GM15510 (cell line): Measurements from ENCODE around the gene PLPP3.

Experiments used
- POLR2A ChIP-seq: IDR thresholded peaks from 3 replicates; pipeline ENCODE4 v1.6.1; 2011; ENCODE audit warnings: borderline replicate concordance; ENCODE audit not compliant: insufficient read length; ENCODE audit errors: extremely low read depth

The PLPP3 gene

DNA sequence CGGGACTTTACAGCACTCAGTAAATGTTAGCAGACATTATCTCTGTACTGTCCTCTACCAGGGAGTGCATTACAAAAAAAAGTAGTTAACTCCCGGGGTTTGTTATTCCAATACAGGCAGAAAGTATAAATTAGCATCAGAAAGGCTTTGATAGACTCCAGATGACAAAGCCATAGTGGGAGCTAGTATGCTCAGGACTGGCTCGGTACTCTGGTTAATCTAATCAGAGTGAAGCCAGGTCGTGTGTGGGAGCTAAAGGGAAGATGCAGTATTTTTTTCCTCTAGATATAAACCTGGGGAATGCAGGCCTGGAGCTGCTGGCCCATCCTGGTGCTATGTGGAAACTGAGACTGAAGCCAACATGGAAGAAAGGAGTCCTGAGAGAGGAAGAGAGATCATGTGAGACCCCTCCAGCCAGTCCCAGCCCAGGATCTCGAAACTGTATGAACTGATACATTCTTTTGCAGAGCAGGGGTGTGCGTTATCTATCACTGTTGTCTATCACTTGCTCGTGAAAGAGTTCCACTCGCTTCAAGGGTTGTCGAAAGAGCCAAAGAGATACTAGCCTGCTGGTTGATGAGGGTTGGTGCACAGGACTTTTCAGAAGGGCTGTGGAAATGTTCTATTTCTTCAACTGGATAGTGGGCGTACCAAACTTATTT lies 125.8 kb downstream of the PLPP3 start:
- TF ChIP-seq POLR2A, result no peak

GRCh38 chr1:56453016-56453415 lies 126.3 kb downstream of the PLPP3 start:
- TF ChIP-seq POLR2A, result no peak

GRCh38 chr1:56452027-56453011 lies 127.0 kb downstream of the PLPP3 start:
- TF ChIP-seq POLR2A, result no peak

GRCh38 chr1:56451491-56451890 lies 127.9 kb downstream of the PLPP3 start:
- TF ChIP-seq POLR2A, result no peak

DNA sequence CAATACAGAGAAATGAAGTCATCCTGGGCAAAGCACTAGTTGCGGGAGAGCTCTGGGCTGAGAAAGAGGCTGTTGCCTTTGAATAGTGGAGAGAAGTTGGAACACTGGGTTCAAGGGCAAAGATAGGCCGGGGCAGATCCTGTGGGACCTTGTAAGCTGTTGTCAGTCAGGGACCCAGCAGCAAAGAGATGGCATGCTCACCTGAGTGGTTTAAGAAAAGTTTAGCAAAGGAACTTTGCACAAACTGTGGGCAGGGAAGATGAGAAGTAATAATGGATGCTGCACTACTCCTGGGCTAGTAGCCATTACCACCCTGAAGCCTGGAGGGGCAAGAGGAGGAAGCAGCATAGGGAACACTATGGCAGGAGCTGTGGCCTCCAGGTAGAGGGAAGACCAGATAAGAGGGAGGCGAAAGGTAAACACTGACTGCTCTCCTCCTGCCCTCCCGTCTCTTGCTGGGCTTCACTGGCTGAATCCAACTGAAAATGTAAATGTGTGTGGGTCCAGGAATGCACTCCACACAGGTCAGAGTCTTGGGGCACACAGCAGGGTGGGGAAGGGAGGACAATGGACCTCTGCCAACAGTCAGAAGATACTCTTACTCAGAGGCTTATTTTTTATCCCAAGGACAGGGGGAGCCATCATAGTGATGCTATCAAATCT lies 129.2 kb downstream of the PLPP3 start:
- no peak for TF ChIP-seq POLR2A

- no peak for TF ChIP-seq POLR2A
Observed at GRCh38 chr1:56448529-56449300, 130.6 kb downstream of the PLPP3 start.

DNA sequence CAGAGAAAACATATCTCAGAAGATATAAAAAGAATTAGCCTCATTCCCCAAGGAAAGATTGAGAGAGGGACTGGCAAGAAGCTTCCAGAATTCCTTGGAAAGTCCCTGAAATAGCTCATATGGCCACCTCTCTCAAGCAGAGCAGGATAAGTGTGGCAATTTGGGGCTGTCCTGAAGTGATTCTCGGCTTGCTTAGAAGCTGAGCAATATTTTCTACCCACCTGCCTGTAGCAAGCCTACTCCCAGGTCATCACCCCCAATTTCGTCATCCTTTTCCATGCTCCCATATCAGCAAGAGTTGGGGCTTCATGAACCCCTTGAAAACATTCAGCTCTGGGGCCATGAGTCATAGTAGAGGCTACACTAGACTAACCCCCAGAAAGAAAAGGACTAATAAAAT lies 131.5 kb downstream of the PLPP3 start:
- TF ChIP-seq POLR2A, result no peak

DNA sequence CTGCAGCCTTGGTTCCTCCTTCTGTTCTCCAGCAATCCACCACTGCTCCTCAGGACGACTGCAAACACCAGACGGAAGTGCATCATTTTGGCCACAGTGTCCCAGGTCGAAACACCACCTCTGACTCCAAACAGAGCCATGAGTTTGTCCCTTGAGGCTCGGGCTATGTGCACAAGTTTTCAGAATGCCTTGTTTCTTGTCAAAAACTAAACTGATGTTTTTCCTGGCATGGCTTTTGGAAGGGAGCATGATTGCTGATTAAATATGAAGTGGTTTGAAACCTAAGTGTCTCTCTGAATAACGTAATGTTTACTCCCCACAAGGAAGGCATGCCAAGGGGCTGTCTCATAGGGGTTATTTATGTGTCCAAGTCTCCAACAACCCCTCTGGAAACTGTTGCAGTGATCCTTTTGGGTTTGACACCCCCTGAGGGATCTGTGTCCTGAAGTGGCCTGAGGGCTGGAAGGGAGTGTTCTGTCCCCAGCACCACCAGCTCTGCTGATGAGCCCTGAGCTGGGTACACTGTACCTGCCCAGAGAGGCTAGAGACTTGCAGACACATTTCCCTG lies 132.7 kb downstream of the PLPP3 start:
- TF ChIP-seq POLR2A, result no peak

DNA sequence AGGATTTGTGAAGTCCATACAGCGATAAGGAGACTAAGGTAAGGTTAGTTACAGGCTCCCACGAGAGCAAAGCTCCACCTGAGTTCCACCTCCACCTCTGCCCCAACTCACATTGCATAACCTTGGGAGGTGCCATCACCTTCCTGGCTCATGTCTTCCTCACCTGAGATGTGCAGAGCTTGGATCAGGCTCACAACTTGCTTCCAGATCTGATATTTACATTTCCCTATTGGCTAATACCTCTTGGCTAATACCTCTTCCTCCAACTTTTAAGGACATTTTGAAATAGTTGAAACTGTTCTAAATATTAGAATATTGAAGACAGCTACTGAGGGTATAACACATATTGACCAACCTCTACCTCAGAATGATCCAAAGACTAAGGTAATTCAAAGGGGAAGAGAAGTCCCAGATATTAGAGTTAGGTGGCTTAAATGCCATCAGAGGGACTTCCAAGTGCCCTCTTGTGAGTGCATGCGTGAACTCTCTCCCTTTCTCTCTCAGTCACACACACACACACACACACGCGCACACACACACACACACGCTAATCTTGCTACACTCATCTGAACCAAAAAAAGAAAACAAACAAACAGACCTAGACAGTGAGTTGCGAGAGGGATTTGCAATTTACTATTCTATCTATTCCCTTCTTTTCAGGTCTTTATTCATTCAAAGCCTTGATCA lies 134.3 kb downstream of the PLPP3 start:
- no peak for TF ChIP-seq POLR2A
